ENCODE measurements around the gene SH3RF1. TPM values are rescaled to one million over a fixed set of nuclear protein-coding genes. Genes with fewer than 3 reads are reported as not detected.

SH3RF1 gene
- total and polyA plus RNA-seq, 2 of the 8 experiments (the other 6 are each of a cell fraction or from before 2014, with no cell fraction given) = 6.9 to 15.1 TPM

DNA sequence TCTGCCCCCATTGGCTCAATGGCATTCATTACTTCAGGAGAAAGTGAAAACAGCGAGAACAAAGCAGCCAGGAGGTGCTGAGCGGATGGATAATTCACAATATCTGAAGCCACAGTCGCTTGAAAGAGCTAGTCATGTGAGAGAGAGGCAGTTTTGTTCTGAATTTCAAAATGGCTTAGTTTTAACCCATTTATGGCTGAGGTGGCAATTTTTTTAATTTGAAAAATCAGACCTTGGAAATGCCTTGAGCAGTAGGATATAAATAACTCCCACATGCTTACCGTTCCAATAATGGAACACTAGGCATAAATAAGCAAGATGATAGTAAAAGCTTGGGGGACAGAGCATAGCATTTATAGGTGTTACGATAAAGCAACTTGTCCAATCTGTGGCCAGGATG is 203.8 kb downstream of the SH3RF1 start:
- Histone ChIP-seq H3K56ac (replicated peaks; ENCODE audit: insufficient read length, low read depth, low read length) (no peak overlapping the region), H3K4me2 (ENCODE audit: insufficient read depth in 1 of 2, low read depth in 2 of 2, low read length in 2 of 2) (no peak overlapping the region), H3K27me3 (replicated peaks in 1 of 4; ENCODE audit: control insufficient read depth in 3 of 4, extremely low read depth in 1 of 4, insufficient read depth in 3 of 4, low read length in 3 of 4) (no peaks in the 10 kb centered on the region), H3K79me1 (ENCODE audit: low read depth, low read length) (no peaks in the 10 kb centered on the region), H4K8ac (ENCODE audit: extremely low read depth, insufficient read depth, low read length) (no peak overlapping the region), H3K79me2 (ENCODE audit: control insufficient read depth in 1 of 2, insufficient read depth in 2 of 2, low read length in 2 of 2) (no peaks in the 10 kb centered on the region), H3K9me3 (ENCODE audit: insufficient read depth in 2 of 2, low read depth in 1 of 2, low read length in 1 of 2) (no peaks in the 10 kb centered on the region), H3K36me3 (ENCODE audit: control insufficient read depth in 2 of 4, insufficient read depth in 4 of 4, low read length in 3 of 4) (no peaks in the 10 kb centered on the region), H2BK12ac (ENCODE audit: low read depth, low read length) (no peak overlapping the region), H2BK15ac (ENCODE audit: low read length) (no peak overlapping the region), H2BK120ac (replicated peaks; ENCODE audit: low read depth, low read length) (no peak overlapping the region), H3K4ac (replicated peaks; ENCODE audit: insufficient read length, low read depth, low read length) (no peak overlapping the region), H3K14ac (ENCODE audit: insufficient read length) (no peak overlapping the region), H3K23me2 (ENCODE audit: low read depth, low read length) (no peaks in the 10 kb centered on the region), H2AK5ac (ENCODE audit: low read depth, low read length) (no peak overlapping the region), H2AFZ (ENCODE audit: low read length) (no peak overlapping the region), H3K23ac (ENCODE audit: insufficient read length) (no peak overlapping the region), H3K4me1 (replicated peaks in 1 of 4; ENCODE audit: control insufficient read depth in 3 of 4, insufficient read depth in 4 of 4, low read length in 3 of 4) (peaks cover 0 to 9% (median 4%) of the 10 kb centered on the region in 4 experiments; a peak in 3 of 7 replicates), H4K91ac (replicated peaks; ENCODE audit: insufficient read length, low read length) (no peak overlapping the region), H4K20me1 (replicated peaks in 1 of 2; ENCODE audit: control insufficient read depth in 1 of 2, insufficient read depth in 2 of 2, low read length in 2 of 2) (no peaks in the 10 kb centered on the region), H2BK20ac (ENCODE audit: low read length) (no peak overlapping the region), H3K4me3 (ENCODE audit: extremely low read depth in 1 of 4, insufficient read depth in 2 of 4, low read depth in 3 of 4, low read length in 4 of 4) (no peak overlapping the region), H2BK5ac (ENCODE audit: low read depth, low read length) (no peak overlapping the region), H4K5ac (ENCODE audit: insufficient read length, low read depth, low read length) (no peak overlapping the region), H3K18ac (ENCODE audit: extremely low read depth, low read length) (no peak overlapping the region), H3K27ac (ENCODE audit: low read depth, low read length) (no peak overlapping the region), H3K9ac (replicated peaks in 1 of 4; ENCODE audit: extremely low read depth in 1 of 4, low read depth in 3 of 4, low read length in 3 of 4) (no peak overlapping the region)
- DNase-seq (ENCODE audit: low read depth in 1 of 2, low spot score in 2 of 2) = no peak
- CTCF ChIA-PET (ENCODE audit: partially characterized antibody) = interaction anchor here (0.6 to 4.6 kb wide), 5 partner anchors 8 to 427 kb away, joined by 3 to 18 read pairs (median 3); no protein-coding TSS in a partner anchor
- WGBS, 2 experiments (ENCODE audit: extremely low coverage in 1 of 2, insufficient coverage in 1 of 2, insufficient read length in 1 of 2, insufficient replicate concordance in 2 of 2, low coverage in 1 of 2, low lambda C conversion rate in 2 of 2, missing lambda C conversion rate in 1 of 2) = 90% methylated on average over 5 of the region's 5 CpGs; no CpG with 5 or more reads in 1 of the 2 experiments
- no peak for FAIRE-seq
- no peak for TF ChIP-seq MAFK (IDR thresholded peaks at IDR 0.05; ENCODE audit: low read depth, low read length)
- TF ChIP-seq, protein P1, sequence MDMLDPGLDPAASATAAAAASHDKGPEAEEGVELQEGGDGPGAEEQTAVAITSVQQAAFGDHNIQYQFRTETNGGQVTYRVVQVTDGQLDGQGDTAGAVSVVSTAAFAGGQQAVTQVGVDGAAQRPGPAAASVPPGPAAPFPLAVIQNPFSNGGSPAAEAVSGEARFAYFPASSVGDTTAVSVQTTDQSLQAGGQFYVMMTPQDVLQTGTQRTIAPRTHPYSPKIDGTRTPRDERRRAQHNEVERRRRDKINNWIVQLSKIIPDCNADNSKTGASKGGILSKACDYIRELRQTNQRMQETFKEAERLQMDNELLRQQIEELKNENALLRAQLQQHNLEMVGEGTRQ (IDR thresholded peaks at IDR 0.05; ENCODE audit: low read length) = no peak
- POLR2A ChIA-PET (ENCODE audit: partially characterized antibody) = interaction anchor here (1.0 kb wide), 1 partner anchor 19 kb away, joined by 5 read pairs; no protein-coding TSS in a partner anchor
